ENCODE measurements around the gene TCL1A. TPM values are rescaled to one million over a fixed set of nuclear protein-coding genes. Genes with fewer than 3 reads are reported as not detected.

The TCL1A gene
- total RNA-seq, 1 donor from 2014 or later, result not detected

GRCh38 chr14:95707327-95707726 lies 6.6 kb downstream of the TCL1A start:
- no peak for DNase-seq (ENCODE audit: low read depth)
- no peak for TF ChIP-seq CTCF (conservative IDR thresholded peaks at IDR 0.05; ENCODE audit: low read depth, low read length)
- no peak overlapping the region for H3K4me3 ChIP-seq (ENCODE audit: low read depth, low read length)

- no peak for DNase-seq (ENCODE audit: low read depth)
- no peak for TF ChIP-seq CTCF (conservative IDR thresholded peaks at IDR 0.05; ENCODE audit: low read depth, low read length)
These were observed 8.4 kb downstream of the TCL1A start for GRCh38 chr14:95705518-95705917.

GRCh38 chr14:95703805-95704204 lies 10.1 kb downstream of the TCL1A start:
- no peak for DNase-seq (ENCODE audit: low read depth)
- no peak overlapping the region for H3K4me3 ChIP-seq (ENCODE audit: low read depth, low read length)
- no peak for TF ChIP-seq CTCF (conservative IDR thresholded peaks at IDR 0.05; ENCODE audit: low read depth, low read length)

More at GRCh38 chr14:95705518-95705917, 8.4 kb downstream of the TCL1A start:
- no peak overlapping the region for H3K4me3 ChIP-seq (ENCODE audit: low read depth, low read length)

GRCh38 chr14:95703341-95703740 lies 10.6 kb downstream of the TCL1A start:
- no peak for TF ChIP-seq CTCF (conservative IDR thresholded peaks at IDR 0.05; ENCODE audit: low read depth, low read length)
- DNase-seq (ENCODE audit: low read depth), result no peak
- H3K4me3 ChIP-seq (ENCODE audit: low read depth, low read length), result no peak overlapping the region

GRCh38 chr14:95701846-95702221 lies 12.1 kb downstream of the TCL1A start:
- no peak for DNase-seq (ENCODE audit: low read depth)
- no peak overlapping the region for H3K4me3 ChIP-seq (ENCODE audit: low read depth, low read length)
- no peak for TF ChIP-seq CTCF (conservative IDR thresholded peaks at IDR 0.05; ENCODE audit: low read depth, low read length)

- H3K4me3 ChIP-seq (ENCODE audit: low read depth, low read length), result no peak overlapping the region
- no peak for DNase-seq (ENCODE audit: low read depth)
- TF ChIP-seq CTCF (conservative IDR thresholded peaks at IDR 0.05; ENCODE audit: low read depth, low read length), result no peak
These were observed 13.5 kb downstream of the TCL1A start for GRCh38 chr14:95700221-95700976.

- no peak for DNase-seq (ENCODE audit: low read depth)
- H3K4me3 ChIP-seq (ENCODE audit: low read depth, low read length), result no peak overlapping the region
- no peak for TF ChIP-seq CTCF (conservative IDR thresholded peaks at IDR 0.05; ENCODE audit: low read depth, low read length)
These were observed 14.5 kb downstream of the TCL1A start for GRCh38 chr14:95699412-95699811.
